C4-2B (cell line): ENCODE results near the gene FAM53B.

Experiments used
- H3K27ac ChIP-seq: fragments of 450-650 bp; 2 replicates; pipeline ENCODE4 v1.5.1; 2017
- ZFX ChIP-seq: fragments of 450-650 bp; IDR thresholded peaks from 2 replicates; pipeline ENCODE4 v1.6.1; 2017
- TF ChIP-seq, protein P1 (sequence below): fragments of 450-650 bp; conservative IDR thresholded peaks from 2 replicates; pipeline ENCODE4 v1.5.1; 2017; ENCODE audit warnings: mild to moderate bottlenecking

The FAM53B gene

DNA sequence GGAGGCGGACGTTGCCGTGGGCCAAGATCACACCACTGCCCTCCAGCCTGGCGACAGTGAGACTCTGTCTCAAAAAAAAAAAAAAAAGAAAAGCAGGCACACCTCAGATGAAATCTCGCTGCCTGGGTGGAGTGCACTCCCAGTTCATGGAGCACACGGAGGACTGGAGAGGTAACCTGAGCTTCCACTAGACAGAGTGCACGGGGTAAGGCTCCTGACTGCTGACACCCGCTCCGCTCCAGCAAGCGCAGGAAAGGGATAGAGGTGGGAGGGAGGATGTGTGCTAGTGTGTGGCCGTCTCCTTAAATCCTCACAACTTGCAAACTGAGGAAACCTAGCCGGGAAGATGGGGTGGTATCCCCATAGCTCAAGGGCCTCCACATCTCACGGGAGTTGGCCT is 50.8 kb downstream of the FAM53B start:
- no peak overlapping the region for H3K27ac ChIP-seq
- TF ChIP-seq ZFX = no peak
- TF ChIP-seq, protein P1, sequence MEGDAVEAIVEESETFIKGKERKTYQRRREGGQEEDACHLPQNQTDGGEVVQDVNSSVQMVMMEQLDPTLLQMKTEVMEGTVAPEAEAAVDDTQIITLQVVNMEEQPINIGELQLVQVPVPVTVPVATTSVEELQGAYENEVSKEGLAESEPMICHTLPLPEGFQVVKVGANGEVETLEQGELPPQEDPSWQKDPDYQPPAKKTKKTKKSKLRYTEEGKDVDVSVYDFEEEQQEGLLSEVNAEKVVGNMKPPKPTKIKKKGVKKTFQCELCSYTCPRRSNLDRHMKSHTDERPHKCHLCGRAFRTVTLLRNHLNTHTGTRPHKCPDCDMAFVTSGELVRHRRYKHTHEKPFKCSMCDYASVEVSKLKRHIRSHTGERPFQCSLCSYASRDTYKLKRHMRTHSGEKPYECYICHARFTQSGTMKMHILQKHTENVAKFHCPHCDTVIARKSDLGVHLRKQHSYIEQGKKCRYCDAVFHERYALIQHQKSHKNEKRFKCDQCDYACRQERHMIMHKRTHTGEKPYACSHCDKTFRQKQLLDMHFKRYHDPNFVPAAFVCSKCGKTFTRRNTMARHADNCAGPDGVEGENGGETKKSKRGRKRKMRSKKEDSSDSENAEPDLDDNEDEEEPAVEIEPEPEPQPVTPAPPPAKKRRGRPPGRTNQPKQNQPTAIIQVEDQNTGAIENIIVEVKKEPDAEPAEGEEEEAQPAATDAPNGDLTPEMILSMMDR = no peak

DNA sequence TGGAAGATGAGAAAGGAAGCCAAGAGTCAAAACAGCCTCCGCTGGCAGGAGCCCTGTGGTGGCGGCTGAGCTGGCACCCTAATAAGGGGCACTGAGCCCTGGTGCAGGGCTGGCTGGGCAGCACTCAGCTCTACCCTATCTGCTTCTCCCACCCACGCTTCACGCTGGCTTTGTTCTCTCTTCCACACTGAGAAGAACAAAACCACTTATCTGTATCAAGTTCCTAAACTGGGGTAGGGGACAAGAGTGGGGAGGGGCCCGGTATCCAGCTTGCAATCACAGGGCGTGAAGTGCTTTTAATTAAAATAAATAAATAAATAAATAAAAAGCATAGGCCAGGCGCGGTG is 52.1 kb downstream of the FAM53B start:
- no peak for TF ChIP-seq ZFX
- TF ChIP-seq, protein P1 = no peak
- H3K27ac ChIP-seq = peak overlapping the region; percentile 9; the same call in 1 of the 2 replicates

DNA sequence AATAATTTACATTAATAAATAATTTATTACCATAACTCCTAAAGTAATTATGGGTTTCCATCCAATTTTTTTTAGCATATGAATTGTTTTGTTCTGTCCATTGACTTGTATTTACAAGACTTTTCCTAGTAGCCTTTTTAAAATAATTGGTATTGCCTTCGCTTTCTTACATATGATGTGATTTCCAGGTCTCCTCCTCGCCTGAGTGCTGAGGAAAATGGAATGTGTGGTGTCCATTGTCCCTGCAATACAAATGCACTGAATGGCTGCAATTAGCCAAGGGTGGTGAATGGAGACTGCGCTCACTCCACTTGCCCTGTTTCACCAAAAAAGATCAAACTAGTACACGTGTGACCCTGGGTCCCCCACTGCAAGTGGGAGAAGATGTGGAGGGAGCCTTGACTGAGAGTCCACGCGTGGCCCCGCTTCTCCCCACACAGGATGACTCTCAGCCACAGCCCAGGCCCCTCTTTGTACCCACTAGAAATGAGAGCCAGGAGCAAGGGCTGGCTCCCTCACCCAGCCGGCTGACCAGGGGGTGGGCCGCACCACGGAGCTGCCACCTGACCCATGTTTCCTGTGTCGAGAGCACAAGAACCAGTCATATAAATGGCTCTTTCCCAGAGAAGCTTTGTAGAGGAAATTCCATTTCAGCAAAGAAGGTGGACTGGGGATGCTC is 52.6 kb downstream of the FAM53B start:
- no peak for TF ChIP-seq ZFX
- TF ChIP-seq, protein P1 = no peak
- peak overlapping the region; percentile 9; the same call in 1 of the 2 replicates for H3K27ac ChIP-seq

DNA sequence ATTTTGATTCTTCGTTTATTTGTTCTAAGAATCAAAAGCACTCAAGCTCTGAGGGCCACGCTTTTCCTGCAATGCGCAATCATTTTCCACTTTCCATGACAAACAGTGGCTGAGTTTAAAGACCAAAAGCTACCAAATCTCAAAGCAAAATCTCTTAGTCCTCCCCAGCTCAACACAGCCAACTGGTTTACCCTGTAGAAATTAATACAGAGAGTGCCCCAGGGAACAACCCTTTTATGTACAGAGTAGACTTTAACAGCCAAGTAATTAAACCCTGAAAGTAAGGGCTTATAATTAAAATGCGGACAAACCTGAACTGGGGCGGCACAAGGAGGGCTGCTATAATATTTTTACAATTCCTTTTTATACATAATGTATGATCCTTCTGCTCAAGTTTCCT is 53.2 kb downstream of the FAM53B start:
- TF ChIP-seq ZFX = no peak
- TF ChIP-seq, protein P1 = no peak
- H3K27ac ChIP-seq = no peak overlapping the region

DNA sequence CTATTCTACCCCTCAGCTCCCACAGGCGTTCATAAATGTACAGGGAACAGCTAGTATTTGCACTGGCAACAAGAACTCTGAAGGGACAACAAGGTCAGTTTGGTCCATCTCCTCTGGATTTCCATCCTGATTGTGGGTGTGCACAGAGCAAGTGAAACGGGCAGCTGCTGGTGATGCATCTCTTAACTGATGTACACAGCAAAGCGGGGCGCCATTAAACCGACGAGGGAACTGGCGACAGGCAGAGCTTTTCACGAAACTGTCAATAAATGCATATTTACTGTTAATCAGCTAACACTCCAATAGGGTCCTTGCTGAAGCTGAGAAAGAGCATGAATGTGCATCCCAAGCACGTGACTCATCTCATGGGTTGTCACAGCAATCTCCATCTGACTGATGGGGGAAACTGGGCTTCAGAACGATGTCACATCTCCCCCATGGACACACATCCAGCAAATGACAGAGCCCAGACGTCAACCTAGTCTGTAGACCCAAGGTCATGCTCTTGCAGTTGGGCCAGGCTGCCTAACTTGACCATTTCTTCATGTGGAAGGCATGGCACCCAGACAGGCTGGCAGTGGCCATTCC is 54.2 kb downstream of the FAM53B start:
- no peak overlapping the region; the same call in 1 of the 2 replicates for H3K27ac ChIP-seq
- TF ChIP-seq ZFX = no peak
- TF ChIP-seq, protein P1 = no peak

DNA sequence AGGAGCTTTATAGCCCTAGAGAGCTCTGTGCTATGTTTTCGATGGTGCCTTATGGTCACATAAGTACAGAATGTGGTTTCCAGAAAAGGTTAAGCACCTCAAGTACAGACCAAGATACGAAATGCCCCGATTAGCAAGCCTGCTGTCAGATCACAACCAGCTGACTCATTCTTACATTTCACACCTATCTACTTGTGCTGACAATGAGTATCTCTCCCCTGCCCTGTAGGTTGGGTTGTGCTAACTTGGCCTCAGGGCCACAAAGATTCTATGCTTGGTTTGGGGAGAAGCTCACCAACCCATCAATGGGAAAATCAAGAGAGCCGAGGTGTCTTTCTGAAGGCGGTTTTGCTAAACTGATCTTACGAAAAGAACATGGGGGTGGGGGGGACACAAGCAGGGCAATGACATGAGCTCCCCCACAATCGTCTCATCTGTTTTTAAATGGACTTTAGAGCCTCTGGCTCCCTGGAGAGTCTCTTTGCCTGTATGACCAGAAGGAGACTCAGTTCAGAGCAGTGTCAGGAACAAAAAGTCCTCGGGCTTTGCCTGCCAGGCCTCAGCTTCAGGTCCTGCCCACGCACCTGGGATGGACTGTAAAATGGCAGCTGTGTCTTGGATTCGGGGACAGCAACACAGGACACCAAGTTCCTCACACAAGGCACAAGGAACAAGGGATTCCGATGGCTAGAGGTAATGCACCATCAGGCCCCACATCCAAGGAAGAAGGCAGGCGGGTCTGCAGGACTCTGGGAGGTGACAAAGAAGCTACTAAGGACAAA is 55.1 kb downstream of the FAM53B start:
- no peak for TF ChIP-seq ZFX
- TF ChIP-seq, protein P1 = no peak
- no peak overlapping the region for H3K27ac ChIP-seq

DNA sequence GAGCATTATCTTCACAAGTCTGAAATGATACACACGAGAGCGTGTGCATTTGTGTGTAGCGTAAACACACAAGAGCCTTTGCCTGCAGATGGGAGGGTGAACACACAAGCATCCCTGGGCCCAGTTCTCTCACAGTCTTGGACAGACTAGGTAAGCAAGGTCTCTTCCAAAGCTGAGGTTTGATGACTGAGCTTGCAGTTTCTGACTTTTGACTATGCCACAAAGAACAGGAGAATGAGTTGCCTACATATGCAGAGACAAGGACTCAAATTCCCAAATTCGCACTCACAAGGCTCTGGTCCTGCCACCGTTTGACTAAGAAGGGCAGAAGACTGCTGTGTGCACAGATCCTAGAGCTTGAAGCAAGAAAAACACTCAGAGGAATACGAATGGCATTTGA is 55.8 kb downstream of the FAM53B start:
- no peak overlapping the region for H3K27ac ChIP-seq

More for the DNA sequence above, 55.8 kb downstream of the FAM53B start:
- TF ChIP-seq ZFX = no peak
- TF ChIP-seq, protein P1 = no peak
